Activated B cell treated with CpG ODN at 0.5 μM for 24 hours (primary cell): ENCODE measurements around the gene LENEP. TPM values are rescaled to one million over a fixed set of nuclear protein-coding genes. Genes with fewer than 3 reads are reported as not detected.

Experiments
- ATAC-seq: fragments of 200-7000 bp; cut with Tn5 transposase; one replicate; pipeline ENCODE4 v1.10.0; 2021; ENCODE audit warnings: low read depth, mild to moderate bottlenecking, moderate library complexity
- CTCF ChIA-PET: fragments of 350-600 bp; sonication (Branson Sonifier 250); formaldehyde crosslinking; loops from one replicate; lab custom pipeline; 2021; ENCODE audit warnings: antibody characterized with exemption; lab: Charles Lee
- POLR2A ChIA-PET: fragments of 350-600 bp; sonication (Branson Sonifier 250); formaldehyde crosslinking; loops from one replicate; lab custom pipeline; 2021; ENCODE audit warnings: antibody characterized with exemption; lab: Charles Lee
- DNase-seq: peaks from one replicate; pipeline ENCODE4 v3.0.0; 2022
- H3K27ac Mint-ChIP-seq: one replicate; pipeline ENCODE4 v1.8.0; 2020; ENCODE audit warnings: mixed read lengths
- H3K27me3 Mint-ChIP-seq: one replicate; pipeline ENCODE4 v1.8.0; 2021; ENCODE audit warnings: mixed read lengths
- H3K36me3 Mint-ChIP-seq: one replicate; pipeline ENCODE4 v1.8.0; 2021; ENCODE audit warnings: low read depth, mixed read lengths
- H3K4me1 Mint-ChIP-seq: one replicate; pipeline ENCODE4 v1.8.0; 2021; ENCODE audit warnings: mixed read lengths
- H3K4me3 Mint-ChIP-seq: one replicate; pipeline ENCODE4 v1.8.0; 2020; ENCODE audit warnings: mild to moderate bottlenecking, mixed read lengths
- H3K9me3 Mint-ChIP-seq: one replicate; pipeline ENCODE4 v1.8.0; 2020; ENCODE audit warnings: mixed read lengths
- CTCF ChIP-seq: fragments of 200-600 bp; IDR thresholded peaks from one replicate; pipeline ENCODE4 v1.8.0; 2022; ENCODE audit warnings: antibody characterized with exemption, mild to moderate bottlenecking
- intact Hi-C: fragments of 100-400 bp; cut with micrococcal nuclease; formaldehyde crosslinking; loops from one replicate; pipeline ENCODE4 v1.15.1; 2024
- total RNA-seq: library from RNA; stranded (reverse); gene quantifications from 2 replicates; pipeline ENCODE4 v1.2.3, GENCODE V29; 2022

The LENEP gene
- total RNA-seq, 1 donor from 2014 or later = 1.8 TPM

DNA sequence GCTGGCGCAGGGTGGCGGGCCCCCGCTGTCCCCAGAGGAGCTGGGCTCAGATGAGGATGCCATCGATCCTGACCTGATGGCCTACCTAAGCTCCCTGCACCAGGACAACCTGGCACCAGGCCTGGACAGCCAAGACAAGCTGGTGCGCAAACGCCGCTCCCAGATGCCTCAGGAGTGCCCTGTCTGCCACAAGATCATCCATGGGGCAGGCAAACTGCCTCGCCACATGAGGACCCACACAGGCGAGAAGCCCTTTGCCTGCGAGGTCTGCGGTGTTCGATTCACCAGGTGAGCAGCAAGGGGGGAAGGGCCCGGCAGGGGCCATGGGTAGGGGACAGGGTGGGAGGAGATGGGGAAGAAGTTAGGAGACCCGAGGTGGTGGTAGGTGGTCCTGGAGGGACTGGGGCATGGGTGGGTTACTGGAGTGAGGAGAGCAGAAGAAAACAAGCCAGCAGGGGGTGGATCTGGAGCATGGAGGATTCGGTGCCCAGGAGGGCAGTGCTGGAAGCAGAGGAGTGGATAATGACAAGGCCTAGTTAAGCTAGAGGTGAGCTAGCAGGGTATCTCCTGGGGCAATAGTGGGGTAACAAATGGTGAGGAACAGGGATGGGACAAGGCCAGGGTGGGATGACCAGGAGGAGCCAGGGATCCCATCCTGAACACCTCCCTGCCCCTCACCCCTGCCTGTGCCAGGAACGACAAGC is 22.3 kb downstream of the LENEP start:
- peaks cover 14% of the 10 kb centered on the region for H3K36me3 Mint-ChIP-seq
- DNase-seq (no peak), ATAC-seq (no peak)
- H3K27me3 Mint-ChIP-seq = no peaks in the 10 kb centered on the region
- H3K4me3 Mint-ChIP-seq = no peak overlapping the region
- TF ChIP-seq CTCF = no peak
- intact Hi-C loops = loop anchor here (2.0 kb wide), 3 partner anchors 33 to 45 kb away; partner anchors contain the start of gene FLAD1
- ChIA-PET CTCF (interaction anchor here (0.6 to 3.7 kb wide), 12 partner anchors 14 to 909 kb away, joined by 3 to 35 read pairs (median 10); partner anchors contain the start of genes FLAD1, LENEP, PBXIP1 and PMVK), POLR2A (interaction anchor here (1.1 to 6.3 kb wide), 13 partner anchors 9 to 79 kb away, joined by 3 to 85 read pairs (median 12); partner anchors contain the start of genes ADAM15, CKS1B, FLAD1 and LENEP)
- peak overlapping the region; percentile 88 for H3K27ac Mint-ChIP-seq
- H3K9me3 Mint-ChIP-seq = no peaks in the 10 kb centered on the region
- H3K4me1 Mint-ChIP-seq = peaks cover 81% of the 10 kb centered on the region

- peaks cover 76% of the 10 kb centered on the region for H3K4me1 Mint-ChIP-seq
- H3K36me3 Mint-ChIP-seq = peaks cover 11% of the 10 kb centered on the region
- peak; percentile 42 for DNase-seq
- intact Hi-C loops = loop anchor here (2.0 kb wide), 3 partner anchors 34 to 44 kb away; partner anchors contain the start of gene FLAD1
- TF ChIP-seq CTCF = no peak
- peak; percentile 18 for ATAC-seq
- ChIA-PET CTCF (interaction anchor here (0.7 to 3.7 kb wide), 18 partner anchors 10 to 456 kb away, joined by 3 to 35 read pairs (median 11); partner anchors contain the start of genes FLAD1, KRTCAP2, LENEP and PBXIP1), POLR2A (interaction anchor here (1.1 to 6.3 kb wide), 21 partner anchors 8 to 457 kb away, joined by 3 to 85 read pairs (median 11); partner anchors contain the start of genes ADAM15, CKS1B, FLAD1 and LENEP)
- peak overlapping the region; percentile 88 for H3K27ac Mint-ChIP-seq
- no peaks in the 10 kb centered on the region for H3K9me3 Mint-ChIP-seq
- no peaks in the 10 kb centered on the region for H3K27me3 Mint-ChIP-seq
- peak overlapping the region; percentile 24 for H3K4me3 Mint-ChIP-seq
These were observed 22.9 kb downstream of the LENEP start for GRCh38 chr1:155016231-155016831.

DNA sequence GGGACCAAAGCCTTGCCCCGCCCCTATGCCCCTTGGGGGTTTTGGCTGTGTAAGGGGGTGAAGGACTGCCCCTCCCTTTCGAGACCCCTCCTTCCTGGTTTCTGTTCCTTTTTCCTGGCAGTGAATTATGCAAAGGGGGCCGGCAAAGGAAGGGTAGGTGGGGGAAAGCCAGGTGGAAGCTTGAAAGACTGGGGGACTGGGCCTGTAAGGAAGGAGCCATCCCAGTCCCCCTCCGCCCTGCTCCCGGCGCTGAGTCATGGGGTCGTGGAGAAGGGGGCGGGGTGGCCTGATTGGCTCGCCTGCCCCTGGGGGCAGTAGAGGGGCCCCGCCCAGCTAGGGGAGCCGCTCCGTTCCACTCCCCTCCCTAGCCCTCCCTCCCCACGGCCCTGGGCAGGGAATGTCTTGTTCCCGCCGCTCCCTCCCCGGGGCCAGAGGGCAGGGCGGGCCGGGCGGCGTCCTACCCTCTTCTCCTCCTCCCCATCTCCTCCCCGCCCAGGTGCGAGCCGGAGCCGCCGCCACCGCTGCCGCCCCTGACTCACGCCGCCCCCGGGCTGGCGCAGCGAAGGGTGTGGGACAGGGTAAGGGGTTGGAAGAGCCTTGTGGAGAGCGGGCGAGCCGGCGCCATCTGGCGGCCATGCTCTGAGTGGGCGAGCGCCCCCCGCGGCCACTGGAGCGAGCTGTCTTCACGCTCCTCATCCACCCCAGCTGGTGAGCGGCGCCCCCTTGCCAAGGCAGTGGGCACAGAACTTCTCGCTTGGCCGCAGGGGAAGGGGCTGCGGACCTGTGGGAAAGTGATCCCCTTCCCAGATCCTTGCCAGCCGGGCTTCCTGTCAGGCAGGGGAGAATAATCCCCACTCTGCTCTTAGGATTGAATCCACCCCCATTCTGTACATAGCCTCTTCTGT is 23.9 kb downstream of the LENEP start:
- intact Hi-C loops = loop anchor here (1.0 to 2.0 kb wide), 11 partner anchors 11 to 458 kb away; partner anchors contain the start of genes CKS1B and FLAD1
- CTCF ChIA-PET = interaction anchor here (0.6 to 3.7 kb wide), 33 partner anchors 11 to 457 kb away, joined by 3 to 35 read pairs (median 6); partner anchors contain the start of genes FLAD1, KRTCAP2, LENEP and PBXIP1
- peak overlapping the region; percentile 79 for H3K4me3 Mint-ChIP-seq
- no peaks in the 10 kb centered on the region for H3K27me3 Mint-ChIP-seq
- peaks cover 11% of the 10 kb centered on the region for H3K36me3 Mint-ChIP-seq
- H3K27ac Mint-ChIP-seq = peak overlapping the region; percentile 88
- peak; percentile 88 for DNase-seq
- ATAC-seq = peak; percentile 77
- POLR2A ChIA-PET = interaction anchor here (0.8 to 6.3 kb wide), 22 partner anchors 9 to 458 kb away, joined by 3 to 85 read pairs (median 6); partner anchors contain the start of genes ADAM15, CKS1B, FLAD1 and LENEP
- no peaks in the 10 kb centered on the region for H3K9me3 Mint-ChIP-seq
- H3K4me1 Mint-ChIP-seq = peaks cover 71% of the 10 kb centered on the region
- no peak for TF ChIP-seq CTCF

DNA sequence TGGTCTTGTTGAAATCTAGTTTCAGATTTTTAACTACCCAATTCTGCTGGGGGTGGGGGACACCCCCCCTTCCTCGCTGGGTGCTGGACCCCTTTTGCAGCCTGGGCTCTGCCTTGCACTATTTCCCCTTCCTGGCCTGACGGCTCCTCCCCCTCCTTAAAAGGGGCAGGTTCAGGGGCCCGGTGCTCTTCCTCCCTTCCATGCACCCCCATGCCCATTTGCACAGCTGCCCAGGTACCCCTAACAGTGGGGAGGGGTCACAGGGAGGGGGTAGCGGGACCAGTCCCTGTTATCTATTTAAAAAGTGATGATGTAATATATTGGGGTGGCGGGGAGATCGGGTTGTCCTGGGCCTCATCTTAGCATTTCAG is 24.5 kb downstream of the LENEP start:
- intact Hi-C loops = loop anchor here (1.0 to 2.0 kb wide), 11 partner anchors 12 to 459 kb away; partner anchors contain the start of genes CKS1B and FLAD1
- TF ChIP-seq CTCF = no peak
- ChIA-PET POLR2A (interaction anchor here (1.0 to 6.3 kb wide), 15 partner anchors 11 to 82 kb away, joined by 3 to 85 read pairs (median 11); partner anchors contain the start of genes ADAM15, CKS1B, FLAD1 and LENEP), CTCF (interaction anchor here (0.6 to 3.7 kb wide), 30 partner anchors 12 to 458 kb away, joined by 3 to 35 read pairs (median 6); partner anchors contain the start of genes FLAD1, KRTCAP2, LENEP and PBXIP1)
- peaks cover 65% of the 10 kb centered on the region for H3K4me1 Mint-ChIP-seq
- peaks cover 11% of the 10 kb centered on the region for H3K36me3 Mint-ChIP-seq
- ATAC-seq (peak; percentile 18), DNase-seq (no peak)
- peak overlapping the region; percentile 79 for H3K4me3 Mint-ChIP-seq
- H3K27me3 Mint-ChIP-seq = no peaks in the 10 kb centered on the region
- H3K9me3 Mint-ChIP-seq = no peaks in the 10 kb centered on the region
- peak overlapping the region; percentile 87 for H3K27ac Mint-ChIP-seq
